GM12878 (cell line): ENCODE results near the gene RPS5. TPM values are rescaled to one million over a fixed set of nuclear protein-coding genes. Genes with fewer than 3 reads are reported as not detected.

Source experiments
- ATAC-seq: fragments of 200-7000 bp; cut with Tn5 transposase; 3 replicates; pipeline ENCODE4 v1.9.1; 2020; ENCODE audit warnings: mild to moderate bottlenecking, moderate library complexity
- BruUV-seq: library from RNA; stranded (reverse); fragments of 400-500 nt; replicated peaks from 2 replicates; lab custom pipeline; 2021; lab: Mats Ljungman, UMichigan
- CTCF ChIA-PET: fragments of 300-600 bp; sonication (Branson Sonifier 250); formaldehyde crosslinking; extraction: SDS; loops from one replicate; lab custom pipeline; 2021; ENCODE audit warnings: inconsistent platforms; lab: Yijun Ruan, JAX
- POLR2A ChIA-PET: fragments of 350-600 bp; formaldehyde crosslinking; extraction: SDS; loops from one replicate; lab custom pipeline; 2021; ENCODE audit warnings: inconsistent platforms; lab: Charles Lee
- RAD21 ChIA-PET: fragments of 300-600 bp; sonication (Branson Sonifier 250); formaldehyde crosslinking; loops from one replicate; lab custom pipeline; 2023; ENCODE audit warnings: antibody characterized with exemption; ENCODE audit not compliant: unreplicated experiment; lab: Charles Lee
- SMC1A ChIA-PET: fragments of 300-600 bp; sonication (Branson Sonifier 250); formaldehyde crosslinking; loops from one replicate; lab custom pipeline; 2023; ENCODE audit not compliant: unreplicated experiment, uncharacterized antibody; lab: Charles Lee
- DNase-seq: peaks from one replicate; pipeline ENCODE4 v3.0.0-alpha.2; 2011; ENCODE audit warnings: low read depth, low spot score
- FAIRE-seq: peaks from 3 replicates; lab custom pipeline; 2011; peaks lifted over from hg19 to GRCh38; lab: Jason Lieb, UNC
- H2AFZ ChIP-seq: 2 replicates; pipeline ENCODE4 v1.6.0; 2011; ENCODE audit warnings: low read depth, low read length, control low read depth; ENCODE audit not compliant: control insufficient read depth
- H3K27ac ChIP-seq: 2 replicates; pipeline ENCODE4 v1.5.1; 2011; ENCODE audit warnings: control low read depth; ENCODE audit not compliant: control insufficient read depth, insufficient read depth
- H3K27me3 ChIP-seq, 2 experiments: replicated peaks in 1 of 2; 2 replicates each; pipeline versions ENCODE4 v1.6.0 to v1.6.1; 2011; ENCODE audit warnings: low read length in 1 of 2; ENCODE audit not compliant: control insufficient read depth in 2 of 2, insufficient read depth in 2 of 2
- H3K36me3 ChIP-seq, 2 experiments: 2 replicates each; pipeline ENCODE4 v1.5.1; 2011; ENCODE audit warnings: low read length in 1 of 2; ENCODE audit not compliant: control insufficient read depth in 2 of 2, insufficient read depth in 2 of 2
- H3K4me1 ChIP-seq: 2 replicates; pipeline ENCODE4 v1.6.1; 2011; ENCODE audit warnings: mild to moderate bottlenecking, low read length, moderate library complexity, mixed read lengths; ENCODE audit not compliant: control insufficient read depth, insufficient read depth
- H3K4me2 ChIP-seq: 2 replicates; pipeline ENCODE4 v1.6.0; 2011; ENCODE audit warnings: control low read depth; ENCODE audit not compliant: control insufficient read depth, insufficient read depth
- H3K4me3 ChIP-seq: fragments of 200-600 bp; sonication (generic); 2 replicates; pipeline ENCODE4 v1.5.1; 2016
- H3K79me2 ChIP-seq: 2 replicates; pipeline ENCODE4 v1.6.0; 2011; ENCODE audit warnings: low read length; ENCODE audit not compliant: control insufficient read depth, insufficient read depth
- H3K9ac ChIP-seq: 2 replicates; pipeline ENCODE4 v1.8.0; 2011; ENCODE audit warnings: low read length, control low read depth, mixed read lengths; ENCODE audit not compliant: control insufficient read depth, insufficient read depth
- H3K9me3 ChIP-seq: replicated peaks from 3 replicates; pipeline ENCODE4 v1.5.1; 2011; ENCODE audit warnings: mild to moderate bottlenecking, low read length; ENCODE audit not compliant: control insufficient read depth, insufficient read depth
- H4K20me1 ChIP-seq: 2 replicates; pipeline ENCODE4 v1.6.0; 2011; ENCODE audit not compliant: control insufficient read depth, insufficient read depth
- CHD2 ChIP-seq: IDR thresholded peaks from 2 replicates; pipeline ENCODE4 v1.6.1; 2011; ENCODE audit warnings: low read depth, low read length, improper control_type of control experiment, borderline replicate concordance
- CTCF ChIP-seq, 3 experiments: IDR thresholded peaks in 2 of 3; conservative IDR thresholded peaks in 1 of 3; 2 replicates each; pipeline ENCODE4 v1.5.1; 2011; ENCODE audit warnings: low read depth in 3 of 3, low read length in 3 of 3, mild to moderate bottlenecking in 3 of 3, control low read depth in 2 of 3, moderate library complexity in 2 of 3, inconsistent platforms in 1 of 3, mixed read lengths in 1 of 3; ENCODE audit not compliant: control insufficient read depth in 2 of 3, insufficient read depth in 1 of 3; ENCODE audit errors: extremely low read depth in 1 of 3
- E2F4 ChIP-seq: IDR thresholded peaks from 2 replicates; pipeline ENCODE4 v1.6.1; 2012; ENCODE audit warnings: low read depth, low read length, improper control_type of control experiment
- GATAD2B ChIP-seq: fragments of 450-650 bp; conservative IDR thresholded peaks from 2 replicates; pipeline ENCODE4 v1.6.1; 2017; ENCODE audit warnings: low read depth, mild to moderate bottlenecking, moderate library complexity
- IRF3 ChIP-seq: fragments of 450-650 bp; IDR thresholded peaks from 2 replicates; pipeline ENCODE4 v1.6.1; 2014; ENCODE audit warnings: mild to moderate bottlenecking
- MXI1 ChIP-seq: fragments of 150-350 bp; IDR thresholded peaks from 2 replicates; pipeline ENCODE4 v1.6.1; 2011; ENCODE audit warnings: low read depth, mild to moderate bottlenecking, inconsistent platforms, low read length, improper control_type of control experiment
- PKNOX1 ChIP-seq: fragments of 450-650 bp; IDR thresholded peaks from 2 replicates; pipeline ENCODE4 v1.6.1; 2016; ENCODE audit warnings: mild to moderate bottlenecking
- POLR2A ChIP-seq: IDR thresholded peaks from 2 replicates; pipeline ENCODE4 v1.6.1; 2011; ENCODE audit warnings: low read depth, mild to moderate bottlenecking, low read length
- RELB ChIP-seq: fragments of 450-650 bp; IDR thresholded peaks from 2 replicates; pipeline ENCODE4 v1.6.1; 2017; ENCODE audit warnings: low read depth, mild to moderate bottlenecking, moderate library complexity
- REST ChIP-seq: IDR thresholded peaks from 2 replicates; pipeline ENCODE4 v1.6.1; 2012; ENCODE audit warnings: mild to moderate bottlenecking, low read depth, low read length
- TCF12 ChIP-seq: IDR thresholded peaks from 2 replicates; pipeline ENCODE4 v1.6.1; 2011; ENCODE audit warnings: low read depth, mild to moderate bottlenecking, low read length
- TCF7 ChIP-seq: IDR thresholded peaks from 2 replicates; pipeline ENCODE4 v1.6.1; 2014; ENCODE audit warnings: antibody characterized with exemption, borderline replicate concordance
- WGBS: methylation state at CpG from one replicate; pipeline ENCODE4 v1.1.6; 2016; ENCODE audit warnings: low lambda C conversion rate; ENCODE audit not compliant: insufficient replicate concordance, insufficient coverage; ENCODE audit errors: missing lambda C conversion rate; 5-methylcytosine and 5-hydroxymethylcytosine counted together
- in situ Hi-C: fragments of 300-500 bp; cut with MboI; formaldehyde crosslinking; loops from 9 replicates; pipeline ENCODE4 v1.14.3; 2018; ENCODE audit warnings: mixed read lengths
- intact Hi-C: fragments of 100-400 bp; cut with micrococcal nuclease; formaldehyde crosslinking; loops from one replicate; pipeline ENCODE4 v1.14.2; 2022; ENCODE audit not compliant: unreplicated experiment
- polyA plus RNA-seq, 11 experiments: library from polyadenylated mRNA; depleted of rRNA in 4 of 11; unstranded in 6 of 11; stranded (reverse) in 5 of 11; fragments of >200 nt; fragmentation: Nextera tagmentation in 4 of 11; fragmentation: Illumina TruSeq in 1 of 11; extraction: Ambion mirVana in 4 of 11; extraction: Trizol in 1 of 11; gene quantifications; 1 replicate in 1 of 11; 2 replicates in 10 of 11; pipeline versions ENCODE4 v1.2.1 to v1.2.3, GENCODE V29; 2011 to 2016; ENCODE audit warnings: inconsistent platforms in 2 of 11, missing spikeins in 2 of 11, low read depth in 1 of 11
- total RNA-seq, 4 experiments: library from RNA; depleted of rRNA in 3 of 4; stranded (reverse); fragments of >200 nt in 3 of 4; fragmentation: Illumina TruSeq in 1 of 4; extraction: Trizol in 1 of 4; gene quantifications; 2 replicates each; pipeline versions ENCODE4 v1.2.1 to v1.2.3, GENCODE V29; 2013 to 2021

Gene RPS5
- total and polyA plus RNA-seq, 10 of the 15 experiments (the other 5 are each of a cell fraction or from before 2014, with no cell fraction given) = 1,284 to 3,652 (median 1,922) TPM

GRCh38 chr19:58392945-58393724, 6.1 kb downstream of the RPS5 start:
- RAD21 ChIA-PET = no interaction called here
- no peak overlapping the region for H3K27ac ChIP-seq
- H3K36me3 ChIP-seq = peaks cover 18 to 26% of the 10 kb centered on the region in 2 experiments
- BruUV-seq = no TSS peak
- intact Hi-C loops (no loop called here), in situ Hi-C loops (no loop called here)
- H3K4me1 ChIP-seq = no peaks in the 10 kb centered on the region; the same call in 1 of the 2 replicates
- POLR2A ChIA-PET = no interaction called here
- CTCF ChIA-PET = no interaction called here
- no peak for ATAC-seq
- no peaks in the 10 kb centered on the region for H3K27me3 ChIP-seq
- no peak overlapping the region for H3K4me3 ChIP-seq
- peaks cover 23% of the 10 kb centered on the region for H3K79me2 ChIP-seq
- 97% methylated on average over 24 of the region's 26 CpGs for WGBS
- no peaks in the 10 kb centered on the region for H3K9me3 ChIP-seq
- FAIRE-seq = no peak
- SMC1A ChIA-PET = no interaction called here
- no peak for DNase-seq
- no peak overlapping the region for H3K9ac ChIP-seq
- H4K20me1 ChIP-seq = peaks cover 6% of the 10 kb centered on the region
- no peak overlapping the region for H2AFZ ChIP-seq
- no peak overlapping the region for H3K4me2 ChIP-seq
- TF ChIP-seq MXI1 (no peak), TCF12 (no peak), REST (no peak), RELB (no peak), TCF7 (no peak), GATAD2B (no peak), E2F4 (no peak), POLR2A (peak; percentile 58), CHD2 (no peak), CTCF (IDR thresholded peaks at IDR 0.05 in 2 of 3, conservative IDR thresholded peaks at IDR 0.05 in 1 of 3; ENCODE audit: control insufficient read depth in 2 of 3, extremely low read depth in 1 of 3, insufficient read depth in 1 of 3, low read depth in 3 of 3, low read length in 3 of 3) (no peak), PKNOX1 (no peak), IRF3 (no peak)
